ES-I3 (cell line): Measurements from ENCODE around the gene RBFOX1.

Experiments used
- H3K36me3 ChIP-seq: 2 replicates; pipeline ENCODE4 v1.6.1; 2013; ENCODE audit warnings: mild to moderate bottlenecking, low read length, control low read depth, moderate library complexity; ENCODE audit not compliant: insufficient read depth
- H3K4me1 ChIP-seq: 2 replicates; pipeline ENCODE4 v1.6.1; 2013; ENCODE audit warnings: mild to moderate bottlenecking, control low read depth, low read length; ENCODE audit not compliant: insufficient read depth
- H3K9ac ChIP-seq: 2 replicates; pipeline ENCODE4 v1.6.1; 2013; ENCODE audit warnings: low read depth, mild to moderate bottlenecking, low read length, moderate library complexity
- H3K9me3 ChIP-seq: 2 replicates; pipeline ENCODE4 v1.6.1; 2013; ENCODE audit warnings: mild to moderate bottlenecking, low read length, moderate library complexity; ENCODE audit not compliant: control insufficient read depth, insufficient read depth

RBFOX1 gene

DNA sequence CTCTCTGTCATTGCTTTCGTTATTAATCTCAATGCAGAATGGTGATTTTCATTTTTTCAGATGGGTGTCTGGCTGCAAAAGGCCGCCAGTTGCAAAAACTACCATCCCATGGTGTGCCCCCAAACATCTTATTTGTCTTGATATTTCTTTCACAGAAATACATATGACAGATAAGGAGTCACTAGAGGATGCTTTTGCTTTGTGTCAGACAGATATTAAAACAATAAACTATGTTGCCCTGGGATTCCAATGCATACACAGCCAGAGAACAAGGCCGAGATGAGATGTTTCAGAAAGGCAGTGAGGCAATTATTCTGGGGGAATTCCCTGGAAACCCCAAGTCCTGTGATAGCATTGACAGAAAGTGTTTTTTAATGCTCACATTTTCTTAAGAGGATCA lies 307.7 kb downstream of the RBFOX1 start:
- no peaks in the 10 kb centered on the region; the same call in 1 of the 2 replicates for H3K9me3 ChIP-seq
- H3K4me1 ChIP-seq: no peaks in the 10 kb centered on the region
- no peaks in the 10 kb centered on the region for H3K36me3 ChIP-seq
- H3K9ac ChIP-seq: no peak overlapping the region

DNA sequence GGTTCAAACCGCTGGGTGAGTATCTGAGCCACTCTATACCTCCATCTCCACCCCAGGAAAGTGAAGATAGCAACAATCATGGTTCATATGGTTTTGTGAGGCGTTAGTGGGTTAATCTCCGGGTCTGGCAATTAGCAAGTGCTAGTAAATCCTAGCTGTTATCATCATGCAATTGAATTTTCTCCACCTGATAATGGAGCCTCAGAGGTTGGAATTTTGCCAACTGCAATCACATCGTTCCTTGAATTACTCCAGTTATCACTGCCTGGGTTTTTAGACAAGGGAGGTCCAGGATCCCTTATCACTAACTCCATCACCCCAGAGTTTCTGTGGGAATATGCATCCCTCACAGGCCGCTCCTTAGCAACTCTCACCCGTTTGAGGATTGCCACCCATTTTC lies 311.5 kb downstream of the RBFOX1 start:
- Histone ChIP-seq H3K9ac (no peak overlapping the region), H3K4me1 (no peaks in the 10 kb centered on the region), H3K9me3 (no peaks in the 10 kb centered on the region)

DNA sequence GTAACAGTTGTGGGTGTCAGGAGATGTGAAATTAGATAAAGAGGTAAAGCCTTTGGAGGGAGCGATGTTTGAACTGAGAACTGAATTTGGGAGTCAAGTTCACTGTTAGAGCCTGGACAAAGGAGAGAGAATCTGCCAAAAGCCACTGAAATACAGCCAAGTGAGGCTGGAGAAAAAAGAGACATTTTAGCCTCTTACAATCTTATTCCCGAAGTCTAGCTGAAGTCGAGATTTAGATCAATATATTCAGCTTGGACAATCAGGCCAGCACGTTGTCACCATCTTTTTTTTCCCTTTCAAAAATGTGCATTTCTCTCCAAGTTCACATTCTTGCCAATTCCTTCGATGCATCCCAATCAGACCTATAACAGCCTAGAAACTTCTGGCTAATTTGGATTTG lies 312.2 kb downstream of the RBFOX1 start:
- H3K36me3 ChIP-seq: no peaks in the 10 kb centered on the region
- no peaks in the 10 kb centered on the region for H3K9me3 ChIP-seq
- no peaks in the 10 kb centered on the region for H3K4me1 ChIP-seq
- no peak overlapping the region for H3K9ac ChIP-seq

More for the DNA sequence above, 311.5 kb downstream of the RBFOX1 start:
- no peaks in the 10 kb centered on the region for H3K36me3 ChIP-seq

- Histone ChIP-seq H3K9ac (no peak overlapping the region), H3K36me3 (no peaks in the 10 kb centered on the region), H3K9me3 (no peaks in the 10 kb centered on the region), H3K4me1 (0 out of 2 replicates have a peak, but pooled peaks cover 4% of the 10 kb centered on the region)
Measured at GRCh38 chr16:7646821-7647500, 314.3 kb downstream of the RBFOX1 start.

GRCh38 chr16:7650431-7650830 lies 317.8 kb downstream of the RBFOX1 start:
- no peaks in the 10 kb centered on the region for H3K9me3 ChIP-seq
- H3K9ac ChIP-seq: no peak overlapping the region
- 0 out of 2 replicates have a peak, but pooled peaks cover 7% of the 10 kb centered on the region for H3K4me1 ChIP-seq
- no peaks in the 10 kb centered on the region for H3K36me3 ChIP-seq

DNA sequence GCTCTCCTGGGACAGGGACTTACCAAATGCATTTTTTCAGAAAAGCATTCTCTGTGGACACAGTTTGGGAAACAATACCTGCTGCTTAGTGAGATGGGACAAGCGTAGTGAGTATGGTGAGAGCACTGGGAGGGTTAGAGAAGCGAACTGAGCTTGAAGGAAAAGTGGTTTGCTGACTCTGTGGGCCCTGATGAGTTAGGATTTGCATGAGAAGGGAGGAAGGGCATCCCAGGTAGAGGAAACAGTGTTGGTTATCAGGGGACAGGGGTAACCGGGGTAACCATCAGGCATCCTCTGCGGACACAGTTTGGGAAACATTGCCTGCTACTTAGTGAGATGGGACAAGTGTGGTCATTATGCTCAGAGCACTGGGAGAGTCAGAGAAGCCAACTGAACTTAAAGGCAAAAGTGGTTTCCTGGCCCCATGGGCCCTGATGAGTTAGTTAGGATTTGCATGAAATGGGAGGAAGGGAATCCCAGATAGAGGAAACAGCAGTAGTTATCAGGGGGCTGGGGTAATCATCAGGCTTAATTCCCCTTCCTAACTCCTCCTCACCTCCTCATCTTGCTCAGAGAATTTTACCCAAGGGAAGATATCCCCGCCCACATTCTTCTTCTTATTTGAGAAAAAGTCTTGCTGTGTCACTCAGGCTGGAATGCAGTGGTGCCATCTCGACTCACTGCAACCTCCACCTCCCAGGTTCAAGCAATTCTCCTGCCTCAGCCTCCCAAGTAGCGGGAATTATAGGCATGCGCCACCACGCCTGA lies 319.3 kb downstream of the RBFOX1 start:
- Histone ChIP-seq H3K9ac (no peak overlapping the region), H3K4me1 (0 out of 2 replicates have a peak, but pooled peaks cover 7% of the 10 kb centered on the region), H3K9me3 (no peaks in the 10 kb centered on the region), H3K36me3 (no peaks in the 10 kb centered on the region)

DNA sequence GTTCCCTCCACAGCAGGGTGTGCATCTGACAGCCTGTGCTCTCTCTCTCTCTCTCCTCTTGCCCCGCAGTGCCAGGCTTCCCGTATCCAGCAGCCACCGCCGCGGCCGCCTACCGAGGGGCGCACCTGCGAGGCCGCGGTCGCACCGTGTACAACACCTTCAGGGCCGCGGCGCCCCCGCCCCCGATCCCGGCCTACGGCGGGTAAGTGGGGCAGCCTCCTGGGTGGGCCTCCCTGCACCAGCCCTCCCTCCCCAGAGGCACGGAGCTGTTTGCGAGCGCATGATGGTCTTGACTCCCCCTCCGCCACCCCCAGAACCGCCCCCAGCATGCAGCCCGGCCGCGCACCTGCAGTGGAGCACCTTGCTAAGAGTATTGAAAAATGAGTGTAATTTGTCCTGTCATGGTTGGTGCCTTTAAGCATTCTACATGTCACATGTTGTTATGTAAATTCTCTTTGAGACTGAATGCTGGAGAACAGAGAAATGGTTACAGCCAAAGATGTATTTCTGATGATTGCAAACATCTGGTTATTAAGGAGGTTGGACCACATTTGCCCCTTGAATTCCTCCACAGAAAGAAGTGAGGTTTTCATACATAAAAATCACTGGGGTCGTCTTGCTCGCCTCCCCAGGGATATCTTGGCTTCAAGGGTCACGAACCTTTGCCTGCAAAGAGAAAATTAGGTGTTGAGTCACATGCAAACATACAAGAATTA lies 321.3 kb downstream of the RBFOX1 start:
- no peak overlapping the region for H3K9ac ChIP-seq
- H3K36me3 ChIP-seq: no peaks in the 10 kb centered on the region
- H3K4me1 ChIP-seq: 0 out of 2 replicates have a peak, but pooled peaks cover 7% of the 10 kb centered on the region
- H3K9me3 ChIP-seq: no peaks in the 10 kb centered on the region

DNA sequence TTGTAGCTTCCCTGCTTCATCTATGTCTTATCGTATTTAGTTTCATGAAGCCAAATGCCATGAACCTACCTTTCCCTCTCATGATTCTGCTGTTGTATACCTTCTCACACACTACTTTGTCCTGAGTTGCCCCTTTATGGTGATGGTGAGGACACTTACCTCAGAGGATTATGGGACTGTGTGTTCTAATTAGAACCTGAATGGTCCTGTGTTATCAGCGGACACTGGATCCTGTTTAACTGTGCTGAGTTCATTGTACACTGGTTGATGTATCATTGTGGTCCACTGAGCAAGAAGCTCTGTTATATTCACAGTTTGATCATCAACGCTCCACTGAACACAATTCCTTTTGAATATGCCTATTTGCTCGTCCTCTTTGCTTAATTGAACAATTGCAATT lies 343.0 kb downstream of the RBFOX1 start:
- no peak overlapping the region for H3K9ac ChIP-seq
- peaks cover 7% of the 10 kb centered on the region; the same call in 1 of the 2 replicates for H3K4me1 ChIP-seq
- no peaks in the 10 kb centered on the region for H3K36me3 ChIP-seq
- H3K9me3 ChIP-seq: no peaks in the 10 kb centered on the region

- no peak overlapping the region for H3K9ac ChIP-seq
- H3K36me3 ChIP-seq: no peaks in the 10 kb centered on the region
- H3K4me1 ChIP-seq: peaks cover 7% of the 10 kb centered on the region; the same call in 1 of the 2 replicates
- no peaks in the 10 kb centered on the region for H3K9me3 ChIP-seq
Measured at GRCh38 chr16:7680296-7680695, 347.7 kb downstream of the RBFOX1 start.

DNA sequence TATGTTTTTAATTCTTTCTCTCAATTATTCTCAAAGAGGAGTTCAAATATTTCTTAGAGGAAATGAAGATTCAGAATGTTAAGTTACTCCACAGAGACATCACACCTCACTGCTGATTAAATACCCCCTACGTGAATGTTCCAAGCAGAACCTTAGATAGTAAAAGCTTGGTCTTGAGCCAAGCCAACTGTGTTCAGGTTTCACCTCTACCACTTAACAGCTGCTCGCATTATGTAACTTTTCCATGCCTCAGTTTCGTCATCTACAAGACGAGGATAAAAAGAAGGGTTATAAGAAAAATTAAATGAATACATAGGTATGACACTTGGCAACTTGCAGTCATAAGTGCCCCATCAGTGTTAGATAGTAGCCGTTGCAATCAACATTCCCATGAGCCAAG lies 356.2 kb downstream of the RBFOX1 start:
- no peaks in the 10 kb centered on the region for H3K36me3 ChIP-seq
- no peaks in the 10 kb centered on the region for H3K9me3 ChIP-seq
- no peaks in the 10 kb centered on the region for H3K4me1 ChIP-seq

GRCh38 chr16:7689234-7689633 lies 356.6 kb downstream of the RBFOX1 start:
- Histone ChIP-seq H3K9me3 (no peaks in the 10 kb centered on the region), H3K36me3 (no peaks in the 10 kb centered on the region), H3K9ac (no peak overlapping the region)

More for the DNA sequence above, 356.2 kb downstream of the RBFOX1 start:
- H3K9ac ChIP-seq: no peak overlapping the region

DNA sequence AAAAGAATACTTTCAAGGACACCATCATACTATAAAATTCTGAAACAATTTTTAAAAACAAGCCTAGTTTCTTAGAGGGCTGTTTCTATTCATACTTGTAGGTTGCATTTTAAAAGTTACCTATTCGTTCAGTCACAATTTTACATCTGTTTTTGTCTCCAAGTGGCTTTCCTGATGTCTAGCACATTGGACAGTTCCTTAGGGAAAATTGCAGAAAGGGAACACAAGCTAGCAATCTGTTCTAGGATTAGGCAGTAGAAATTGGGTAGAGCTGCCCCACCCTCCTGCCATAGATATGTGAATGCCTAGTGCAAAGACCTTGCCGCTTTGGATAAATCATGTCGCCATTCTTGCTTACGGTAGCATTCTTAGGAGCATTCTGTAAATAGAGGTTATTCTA lies 358.9 kb downstream of the RBFOX1 start:
- H3K4me1 ChIP-seq: no peaks in the 10 kb centered on the region
- no peak overlapping the region for H3K9ac ChIP-seq
- H3K9me3 ChIP-seq: no peaks in the 10 kb centered on the region
- H3K36me3 ChIP-seq: no peaks in the 10 kb centered on the region

More at GRCh38 chr16:7689234-7689633, 356.6 kb downstream of the RBFOX1 start:
- H3K4me1 ChIP-seq: no peaks in the 10 kb centered on the region

- no peaks in the 10 kb centered on the region for H3K9me3 ChIP-seq
Measured at GRCh38 chr16:7703672-7704071, 371.0 kb downstream of the RBFOX1 start.

GRCh38 chr16:7705885-7706284 lies 373.2 kb downstream of the RBFOX1 start:
- no peaks in the 10 kb centered on the region for H3K9me3 ChIP-seq
- H3K36me3 ChIP-seq: no peaks in the 10 kb centered on the region
- no peak overlapping the region for H3K9ac ChIP-seq
- H3K4me1 ChIP-seq: no peaks in the 10 kb centered on the region

More at GRCh38 chr16:7703672-7704071, 371.0 kb downstream of the RBFOX1 start:
- H3K9ac ChIP-seq: no peak overlapping the region
- no peaks in the 10 kb centered on the region for H3K36me3 ChIP-seq
- no peaks in the 10 kb centered on the region for H3K4me1 ChIP-seq
